Measurements from ENCODE around the gene DCC.
"Not testable (repeated sequence)": the region's sequence is repeated elsewhere in the genome, so short reads cannot be mapped to it uniquely, and the experiment has no call there.

Gene DCC

DNA sequence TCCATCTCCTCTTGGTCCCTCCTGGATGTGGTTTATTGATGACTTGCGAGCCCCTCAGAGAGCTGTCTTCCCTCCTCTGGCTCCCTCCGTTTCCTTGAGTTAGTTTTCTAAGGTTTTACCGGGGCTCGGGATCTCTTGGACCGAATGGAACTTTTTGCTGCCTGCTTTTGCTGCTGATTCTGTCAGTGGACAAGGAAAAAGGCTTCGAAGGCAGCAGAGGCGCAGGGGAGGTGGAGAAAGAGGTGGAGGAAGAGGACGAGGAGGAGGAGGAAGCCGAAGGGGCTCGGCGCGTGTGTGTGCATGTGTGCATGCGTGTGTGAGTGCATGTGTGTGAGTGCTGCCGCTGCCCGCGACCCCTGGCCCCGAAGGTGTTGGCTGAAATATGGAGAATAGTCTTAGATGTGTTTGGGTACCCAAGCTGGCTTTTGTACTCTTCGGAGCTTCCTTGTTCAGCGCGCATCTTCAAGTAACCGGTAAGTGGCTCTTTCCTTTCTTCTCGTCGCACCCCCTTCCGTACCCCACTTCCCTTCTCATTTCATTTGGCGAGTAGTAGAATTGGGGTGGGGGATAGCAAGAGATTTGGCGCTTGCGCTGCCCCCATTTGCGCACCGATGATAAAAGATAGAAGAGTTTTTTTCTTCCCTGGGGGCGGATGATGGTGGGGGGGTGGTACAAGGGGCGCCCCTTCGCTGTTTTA is 557 bp downstream of the DCC start:
- TF ChIP-seq GATA1 (IDR thresholded peaks at IDR 0.05; ENCODE audit: low read depth, low read length) (no peak), POLR2A (IDR thresholded peaks at IDR 0.05; ENCODE audit: low read length) (no peak)
- no peak for DNase-seq

DNA sequence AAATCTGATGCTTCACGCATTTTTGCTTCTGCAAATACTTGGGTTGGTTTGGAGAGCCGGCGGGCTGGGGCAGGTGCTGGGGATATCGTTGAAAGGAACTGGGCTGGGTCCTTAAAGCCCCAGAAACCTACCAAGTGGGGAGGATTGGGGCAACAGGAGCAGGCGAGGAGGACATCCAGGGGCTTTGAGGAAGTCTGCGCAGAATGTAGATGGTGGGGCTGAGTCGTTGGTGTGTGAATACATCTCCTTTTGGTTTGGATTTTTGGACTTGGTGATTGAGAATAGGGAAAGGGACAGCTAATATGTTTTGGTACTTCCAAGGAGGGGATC is 1.1 kb downstream of the DCC start:
- DNase-seq, result no peak
- TF ChIP-seq POLR2A (IDR thresholded peaks at IDR 0.05; ENCODE audit: low read length), result no peak
- TF ChIP-seq GATA1 (IDR thresholded peaks at IDR 0.05; ENCODE audit: low read depth, low read length), result no peak

DNA sequence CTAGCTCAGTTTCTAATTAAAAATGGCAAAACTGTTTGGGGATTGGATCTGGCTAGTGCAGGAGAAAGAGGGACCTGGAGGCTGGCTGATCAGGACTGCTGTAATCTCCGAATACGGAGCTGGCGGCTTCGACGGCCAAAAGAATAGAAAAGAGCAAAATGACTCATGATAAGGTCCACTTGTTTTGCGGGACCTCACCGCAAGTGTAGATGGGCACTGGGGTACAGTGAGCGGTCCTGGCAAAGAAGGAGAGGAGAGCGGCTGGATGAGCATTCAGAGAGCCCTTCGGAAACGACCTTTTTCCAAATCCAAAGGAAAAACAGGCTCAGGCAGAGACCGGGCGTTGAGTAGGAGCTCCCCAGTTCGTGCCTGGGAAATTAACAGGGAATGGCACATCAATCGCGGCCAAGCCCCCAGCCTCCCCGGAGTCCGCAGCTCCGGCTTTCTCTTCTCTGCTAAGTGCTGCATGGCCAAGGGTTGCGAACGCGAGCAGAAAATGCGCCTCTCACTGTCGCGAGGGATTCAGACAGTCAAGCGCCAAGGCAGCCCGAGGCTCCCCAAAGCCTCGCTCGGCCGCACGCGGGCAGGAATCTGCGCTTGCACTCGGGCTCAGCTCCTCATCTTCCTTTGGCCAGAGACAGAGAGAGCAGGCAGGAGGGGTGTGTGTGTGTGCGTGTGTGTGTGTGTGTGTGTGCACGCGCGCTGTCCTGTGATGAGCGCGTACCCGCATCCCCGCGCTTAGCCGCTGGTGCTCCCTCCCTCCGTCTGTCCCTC is 1.8 kb downstream of the DCC start:
- DNase-seq, result no peak

DNA sequence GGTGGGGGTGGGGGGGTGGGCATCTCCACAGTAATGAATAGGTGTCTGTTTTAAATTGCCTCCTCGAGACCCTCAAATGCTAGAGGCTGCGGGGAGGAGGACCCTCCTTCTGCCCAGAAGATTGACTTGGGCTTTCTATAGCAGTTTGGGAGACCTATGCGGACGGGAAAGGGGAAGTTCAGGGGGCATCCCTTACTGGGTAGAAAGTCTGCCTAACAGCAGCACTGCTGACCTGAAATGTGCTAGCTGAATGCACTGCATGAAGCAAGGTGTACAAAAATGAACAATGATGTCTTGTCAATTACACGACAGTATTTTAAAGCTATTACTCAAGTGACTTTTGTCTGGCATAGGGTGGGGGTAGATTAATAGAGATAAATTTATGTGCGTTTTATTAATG is 2.5 kb downstream of the DCC start:
- TF ChIP-seq POLR2A (IDR thresholded peaks at IDR 0.05; ENCODE audit: low read length) (no peak), GATA1 (IDR thresholded peaks at IDR 0.05; ENCODE audit: low read depth, low read length) (no peak)
- DNase-seq, result no peak

More for the DNA sequence above, 1.8 kb downstream of the DCC start:
- TF ChIP-seq GATA1 (IDR thresholded peaks at IDR 0.05; ENCODE audit: low read depth, low read length) (no peak), POLR2A (IDR thresholded peaks at IDR 0.05; ENCODE audit: low read length) (no peak)

DNA sequence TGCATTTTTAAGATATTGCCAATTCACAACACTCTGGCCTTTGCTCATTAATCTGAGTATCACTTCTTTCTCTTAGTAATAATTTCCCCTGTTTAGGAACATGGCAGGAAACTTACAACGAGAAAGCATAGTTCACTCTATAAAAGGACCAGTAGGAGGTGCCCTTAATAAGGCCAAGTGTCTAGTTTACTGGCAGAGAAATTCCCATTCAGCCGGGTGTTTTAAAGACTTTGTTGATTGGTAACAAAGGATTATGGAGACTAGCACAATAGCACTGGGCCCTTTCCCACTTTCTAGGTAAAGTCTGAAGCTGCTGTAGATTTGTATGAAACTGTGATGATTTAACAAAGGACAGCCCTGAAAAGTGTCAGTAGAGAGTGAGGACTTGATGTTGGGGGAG is 3.1 kb downstream of the DCC start:
- TF ChIP-seq POLR2A (IDR thresholded peaks at IDR 0.05; ENCODE audit: low read length), result no peak
- no peak for TF ChIP-seq GATA1 (IDR thresholded peaks at IDR 0.05; ENCODE audit: low read depth, low read length)
- no peak for DNase-seq

DNA sequence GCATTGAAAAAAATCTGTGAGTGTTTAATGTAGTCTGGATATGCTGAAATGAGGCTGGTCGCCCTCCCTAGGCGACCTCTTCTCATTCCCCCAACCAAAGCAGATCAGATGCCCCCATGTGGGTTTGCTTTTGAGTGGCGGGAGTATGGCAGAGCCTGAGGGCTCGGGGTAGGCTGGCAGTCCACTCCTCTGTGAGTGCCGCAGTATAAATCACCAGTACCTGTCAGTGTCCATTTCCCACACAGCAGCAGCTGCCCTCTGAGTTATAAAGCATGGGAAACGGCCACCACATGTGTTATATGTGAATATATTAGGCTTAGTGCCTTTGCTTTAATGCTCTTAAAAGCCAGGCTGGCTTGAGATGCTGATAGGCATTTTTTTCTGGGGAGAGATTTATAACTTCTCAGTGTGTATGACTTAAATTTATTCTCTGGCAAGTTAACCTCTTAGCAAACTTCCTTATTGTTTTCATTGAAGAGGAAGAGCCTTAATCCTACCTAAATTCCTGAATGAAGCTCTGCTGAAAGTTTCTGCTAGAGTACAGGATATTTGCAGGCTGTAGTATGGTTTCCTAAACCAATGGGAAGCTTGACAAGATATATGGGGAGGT is 3.8 kb downstream of the DCC start:
- TF ChIP-seq GATA1 (IDR thresholded peaks at IDR 0.05; ENCODE audit: low read depth, low read length) (no peak), POLR2A (IDR thresholded peaks at IDR 0.05; ENCODE audit: low read length) (no peak)

DNA sequence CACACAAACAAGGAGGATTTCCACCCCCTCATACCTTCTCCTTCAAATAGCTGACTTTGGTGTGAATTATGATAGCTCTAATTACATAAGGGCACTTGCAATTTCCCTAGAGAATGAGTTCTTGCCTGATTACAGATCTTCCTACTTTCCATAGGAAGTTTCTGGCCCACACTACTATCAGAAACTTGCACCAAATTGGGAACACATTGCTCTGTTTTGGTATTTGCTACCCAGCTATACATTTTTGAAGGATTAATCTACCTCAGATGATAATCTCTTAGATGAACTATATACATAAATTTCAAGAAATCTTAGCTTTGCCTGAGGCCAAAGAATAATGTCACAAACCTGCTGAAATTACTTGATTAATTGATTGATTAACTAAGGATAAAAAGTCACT is 4.9 kb downstream of the DCC start:
- TF ChIP-seq POLR2A (IDR thresholded peaks at IDR 0.05; ENCODE audit: low read length) (no peak), GATA1 (IDR thresholded peaks at IDR 0.05; ENCODE audit: low read depth, low read length) (no peak)
- DNase-seq, result no peak

More for the DNA sequence above, 3.8 kb downstream of the DCC start:
- DNase-seq, result no peak

DNA sequence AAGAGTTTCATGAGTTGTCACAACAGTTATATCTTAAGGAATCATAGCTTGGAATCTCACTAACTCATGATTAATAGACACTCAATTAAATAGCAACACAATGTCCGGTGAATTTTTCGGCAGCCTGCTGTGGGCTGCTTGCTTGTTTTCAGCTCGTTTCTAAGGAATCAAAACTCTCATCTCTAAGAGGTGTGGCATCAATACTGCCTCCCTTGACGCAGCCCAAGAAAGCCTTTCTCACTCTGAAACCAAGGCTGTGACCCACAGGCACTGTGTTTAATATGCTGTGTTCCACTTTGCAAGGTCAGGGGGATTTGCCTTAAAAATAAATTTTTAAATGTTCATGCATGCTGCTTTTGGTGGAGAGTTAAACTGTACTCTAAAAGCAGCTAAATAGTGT is 5.4 kb downstream of the DCC start:
- TF ChIP-seq POLR2A (IDR thresholded peaks at IDR 0.05; ENCODE audit: low read length) (no peak), GATA1 (IDR thresholded peaks at IDR 0.05; ENCODE audit: low read depth, low read length) (no peak)
- DNase-seq, result no peak

DNA sequence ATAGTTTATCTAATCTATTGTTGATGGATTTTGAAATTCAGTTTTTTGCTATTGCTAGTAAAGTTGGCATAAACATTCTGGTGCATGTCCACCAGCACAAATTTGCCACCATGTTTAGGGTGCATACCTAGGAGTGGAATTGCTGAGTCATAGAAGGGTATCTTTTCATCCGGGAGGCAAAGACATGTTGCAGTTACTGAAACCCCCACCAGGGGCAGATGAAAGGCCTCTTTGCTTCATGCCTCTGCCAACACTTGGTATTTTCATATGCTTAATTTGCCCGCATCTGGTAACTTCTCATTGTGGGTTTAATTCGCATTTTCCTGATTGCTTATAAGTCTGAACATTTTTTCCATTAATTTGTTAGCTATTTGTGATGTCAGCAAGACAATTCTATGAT is 8.2 kb downstream of the DCC start:
- TF ChIP-seq GATA1 (IDR thresholded peaks at IDR 0.05; ENCODE audit: low read depth, low read length) (no peak), POLR2A (IDR thresholded peaks at IDR 0.05; ENCODE audit: low read length) (no peak)
- peak; percentile 31 to 48 for DNase-seq

DNA sequence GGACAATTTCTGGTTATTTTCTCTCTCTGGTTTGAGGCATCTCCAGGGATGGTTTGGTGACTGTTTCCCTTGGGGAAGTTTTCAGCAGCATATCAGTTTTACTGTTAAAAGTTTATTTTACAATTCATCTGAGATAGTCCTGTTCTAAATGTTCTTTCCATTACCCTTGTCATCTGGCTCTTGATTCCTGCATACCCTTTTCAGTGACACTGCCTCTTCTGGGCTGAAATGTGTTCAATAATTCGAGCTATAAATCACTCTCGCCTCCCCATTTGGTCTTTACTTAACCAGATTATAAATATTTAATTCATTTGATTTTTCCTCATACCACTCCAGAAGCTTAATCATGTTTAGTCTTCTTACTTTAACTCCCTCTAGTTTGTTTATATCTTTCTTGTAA is 9.5 kb downstream of the DCC start:
- no peak for TF ChIP-seq POLR2A (IDR thresholded peaks at IDR 0.05; ENCODE audit: low read length)
- TF ChIP-seq GATA1 (IDR thresholded peaks at IDR 0.05; ENCODE audit: low read depth, low read length), result no peak
- DNase-seq, result no peak

DNA sequence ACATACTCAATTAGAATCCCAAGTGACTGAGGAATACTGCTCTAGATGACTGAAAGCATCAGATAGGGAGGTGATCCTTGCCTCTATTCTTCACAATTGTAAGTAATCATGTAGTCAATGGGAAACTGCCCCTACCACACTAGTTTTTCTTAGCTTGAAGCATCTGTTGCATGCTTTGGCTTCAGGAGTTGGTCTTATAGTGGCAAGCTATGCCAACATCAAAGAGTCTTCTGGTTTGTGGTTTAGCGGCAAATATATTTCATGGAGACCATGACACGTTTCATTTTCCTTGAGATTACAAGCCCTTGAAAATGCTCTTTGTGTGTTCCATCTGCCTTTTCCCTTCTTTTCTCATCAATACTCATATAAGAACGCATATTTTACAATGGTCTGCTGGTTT is 12.9 kb downstream of the DCC start:
- DNase-seq, result no peak
- TF ChIP-seq POLR2A (IDR thresholded peaks at IDR 0.05; ENCODE audit: low read length) (no peak), GATA1 (IDR thresholded peaks at IDR 0.05; ENCODE audit: low read depth, low read length) (no peak)

DNA sequence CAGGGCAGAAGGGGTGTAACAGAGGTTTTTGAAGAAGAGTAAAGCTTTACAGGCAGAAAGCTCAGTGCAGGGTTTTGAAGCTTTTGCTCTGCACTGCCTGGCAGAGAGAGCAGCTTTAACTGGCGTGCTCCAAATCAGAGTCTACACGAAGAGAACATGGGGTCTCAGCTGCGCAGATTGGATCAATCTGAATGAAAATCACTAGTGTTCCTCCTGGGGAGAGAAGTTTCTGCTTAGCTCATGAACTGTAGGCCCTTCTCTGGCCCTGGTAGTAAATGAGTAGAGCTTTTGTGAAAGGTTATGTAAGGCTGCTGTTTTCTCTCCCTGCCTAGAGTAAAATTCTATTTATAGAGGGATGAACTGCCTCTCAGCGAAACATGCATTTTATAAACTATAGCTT is 13.6 kb downstream of the DCC start:
- no peak for DNase-seq
- TF ChIP-seq POLR2A (IDR thresholded peaks at IDR 0.05; ENCODE audit: low read length) (no peak), GATA1 (IDR thresholded peaks at IDR 0.05; ENCODE audit: low read depth, low read length) (no peak)

DNA sequence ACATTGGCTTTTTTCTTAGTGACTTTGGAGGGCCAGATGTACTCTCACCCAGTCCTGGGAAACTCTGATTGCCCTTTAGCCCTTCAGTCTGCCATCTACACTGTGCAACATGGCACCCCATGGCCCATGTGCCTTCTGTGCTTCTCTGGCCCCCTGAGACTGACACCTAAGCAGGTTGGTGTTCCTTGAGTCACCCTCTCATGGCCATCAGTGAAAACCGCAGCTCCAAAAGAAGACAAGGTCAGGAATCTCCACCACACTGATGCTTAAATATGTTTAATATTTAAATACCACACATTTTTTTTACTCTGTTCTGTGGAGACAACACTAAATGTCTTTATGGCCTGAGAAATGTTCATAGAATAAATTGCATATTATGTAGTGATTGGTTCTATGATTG is 23.9 kb downstream of the DCC start:
- DNase-seq, result no peak
- no peak for TF ChIP-seq POLR2A (IDR thresholded peaks at IDR 0.05; ENCODE audit: low read length)
- TF ChIP-seq GATA1 (IDR thresholded peaks at IDR 0.05; ENCODE audit: low read depth, low read length), result no peak

DNA sequence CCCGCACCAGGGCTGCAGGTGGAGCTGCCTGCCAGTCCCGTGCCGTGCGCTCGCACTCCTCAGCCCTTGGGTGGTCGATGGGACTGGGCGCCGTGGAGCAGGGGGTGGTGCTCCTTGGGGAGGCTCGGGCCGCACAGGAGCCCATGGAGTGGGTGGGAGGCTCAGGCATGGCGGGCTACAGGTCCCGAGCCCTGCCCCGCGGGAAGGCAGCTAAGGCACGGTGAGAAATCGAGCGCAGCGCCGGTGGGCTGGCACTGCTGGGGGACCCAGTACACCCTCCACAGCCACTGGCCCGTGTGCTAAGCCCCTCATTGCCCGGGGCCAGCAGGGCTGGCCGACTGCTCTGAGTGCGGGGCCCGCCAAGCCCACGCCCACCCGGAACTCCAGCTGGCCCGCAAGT is 26.9 kb downstream of the DCC start:
- DNase-seq, result not testable (repeated sequence)
